Nucleus accumbens (tissue), 56 donors: Measurements from ENCODE around the gene MDP1.

Source experiments
- DNase-seq, 56 donors: peaks; one replicate each; lab custom pipeline; 2025; lab: John Stamatoyannopoulos, UW

MDP1 gene

DNA sequence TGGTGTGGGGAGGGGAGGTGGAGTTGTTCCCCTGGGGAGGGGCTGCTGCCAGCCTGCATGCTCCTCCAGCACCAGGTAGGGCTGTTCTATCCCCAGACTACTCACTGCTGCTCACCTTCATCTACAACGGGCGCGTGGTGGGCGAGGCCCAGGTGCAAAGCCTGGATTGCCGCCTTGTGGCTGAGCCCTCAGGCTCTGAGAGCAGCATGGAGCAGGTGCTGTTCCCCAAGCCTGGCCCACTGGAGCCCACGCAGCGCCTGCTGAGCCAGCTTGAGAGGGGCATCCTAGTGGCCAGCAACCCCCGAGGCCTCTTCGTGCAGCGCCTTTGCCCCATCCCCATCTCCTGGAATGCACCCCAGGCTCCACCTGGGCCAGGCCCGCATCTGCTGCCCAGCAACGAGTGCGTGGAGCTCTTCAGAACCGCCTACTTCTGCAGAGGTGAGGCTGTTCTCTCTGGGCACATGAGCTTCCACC, 51.3 kb downstream of the MDP1 start:
- DNase-seq, result no peak
